Ecto neural progenitor cell (in vitro differentiated cells): ENCODE measurements around the gene USP44.
"Not testable (repeated sequence)": the region's sequence is repeated elsewhere in the genome, so short reads cannot be mapped to it uniquely, and the experiment has no call there.

Experiments used
- DNase-seq: peaks from one replicate; pipeline ENCODE4 v3.0.0-alpha.2; 2018; ENCODE audit warnings: low spot score

Gene USP44

GRCh38 chr12:95506707-95507523, 44.4 kb downstream of the USP44 start:
- DNase-seq = no peak

- no peak for DNase-seq
These were observed 46.2 kb downstream of the USP44 start for GRCh38 chr12:95505039-95505438.

- no peak for DNase-seq
These were observed 47.1 kb downstream of the USP44 start for GRCh38 chr12:95504140-95504539.

- no peak for DNase-seq
These were observed 51.5 kb downstream of the USP44 start for GRCh38 chr12:95499772-95500171.

- DNase-seq = no peak
These were observed 52.3 kb downstream of the USP44 start for GRCh38 chr12:95498968-95499367.

GRCh38 chr12:95497031-95497430, 54.2 kb downstream of the USP44 start:
- DNase-seq = no peak

GRCh38 chr12:95495433-95495832, 55.8 kb downstream of the USP44 start:
- no peak for DNase-seq

GRCh38 chr12:95494888-95495287, 56.4 kb downstream of the USP44 start:
- no peak for DNase-seq

- DNase-seq = no peak
These were observed 58.8 kb downstream of the USP44 start for GRCh38 chr12:95492462-95492861.

GRCh38 chr12:95487024-95487423, 64.3 kb downstream of the USP44 start:
- DNase-seq = no peak

GRCh38 chr12:95484524-95484923, 66.8 kb downstream of the USP44 start:
- DNase-seq = no peak

GRCh38 chr12:95482564-95482963, 68.7 kb downstream of the USP44 start:
- not testable (repeated sequence) for DNase-seq

- DNase-seq = no peak
These were observed 69.4 kb downstream of the USP44 start for GRCh38 chr12:95481888-95482287.

GRCh38 chr12:95481072-95481471, 70.2 kb downstream of the USP44 start:
- no peak for DNase-seq

- no peak for DNase-seq
These were observed 71.0 kb downstream of the USP44 start for GRCh38 chr12:95480230-95480629.

- no peak for DNase-seq
These were observed 76.7 kb downstream of the USP44 start for GRCh38 chr12:95474660-95474958.

GRCh38 chr12:95473884-95474659, 77.2 kb downstream of the USP44 start, which contains the start of gene METAP2:
Gene METAP2, plus strand, starts transcription at chr12:95474152. Its CDS starts 28 bp downstream, at chr12:95474180.
- peak; percentile 100 for DNase-seq

- no peak for DNase-seq
These were observed 77.9 kb downstream of the USP44 start for GRCh38 chr12:95473231-95473883.

- DNase-seq = no peak
These were observed 81.0 kb downstream of the USP44 start for GRCh38 chr12:95470300-95470699.
